HG03520 (cell line): ENCODE results near the gene PRDM7.
"Not testable (repeated sequence)": the region's sequence is repeated elsewhere in the genome, so short reads cannot be mapped to it uniquely, and the experiment has no call there.

ENCODE experiments used
- ATAC-seq: cut with Tn5 transposase; IDR thresholded peaks from one replicate; pipeline ENCODE4 v1.9.1; 2021; ENCODE audit warnings: mild to moderate bottlenecking, moderate library complexity; ENCODE audit not compliant: unreplicated experiment

The PRDM7 gene

GRCh38 chr16:90077240-90077756, at the start of gene PRDM7:
Gene PRDM7, minus strand, starts transcription at chr16:90077331. Its CDS starts 1,421 bp downstream, at chr16:90075910.
- peak; percentile 88 for ATAC-seq

- not testable (repeated sequence) for ATAC-seq
Measured at GRCh38 chr16:90121846-90122245, 44.7 kb upstream of the PRDM7 start.

- not testable (repeated sequence) for ATAC-seq
Measured at GRCh38 chr16:90107617-90108016, 30.5 kb upstream of the PRDM7 start.

- ATAC-seq, result not testable (repeated sequence)
Measured at GRCh38 chr16:90107060-90107459, 29.9 kb upstream of the PRDM7 start.

- ATAC-seq, result peak; percentile 69
Measured at GRCh38 chr16:90106271-90106670, 29.1 kb upstream of the PRDM7 start.

GRCh38 chr16:90104725-90105124, 27.6 kb upstream of the PRDM7 start:
- ATAC-seq, result not testable (repeated sequence)

- not testable (repeated sequence) for ATAC-seq
Measured at GRCh38 chr16:90102086-90102884, 25.2 kb upstream of the PRDM7 start.

- ATAC-seq, result not testable (repeated sequence)
Measured at GRCh38 chr16:90101332-90101731, 24.2 kb upstream of the PRDM7 start.

- not testable (repeated sequence) for ATAC-seq
Measured at GRCh38 chr16:90100790-90101189, 23.7 kb upstream of the PRDM7 start.

- ATAC-seq, result not testable (repeated sequence)
Measured at GRCh38 chr16:90100229-90100628, 23.1 kb upstream of the PRDM7 start.

GRCh38 chr16:90098936-90099335, 21.8 kb upstream of the PRDM7 start:
- ATAC-seq, result not testable (repeated sequence)

- ATAC-seq, result not testable (repeated sequence)
Measured at GRCh38 chr16:90097010-90097684, 20.0 kb upstream of the PRDM7 start.

- ATAC-seq, result not testable (repeated sequence)
Measured at GRCh38 chr16:90094791-90095190, 17.7 kb upstream of the PRDM7 start.

- not testable (repeated sequence) for ATAC-seq
Measured at GRCh38 chr16:90094296-90094695, 17.2 kb upstream of the PRDM7 start.

- ATAC-seq, result not testable (repeated sequence)
Measured at GRCh38 chr16:90093799-90094198, 16.7 kb upstream of the PRDM7 start.

GRCh38 chr16:90092781-90093180, 15.7 kb upstream of the PRDM7 start:
- ATAC-seq, result not testable (repeated sequence)

GRCh38 chr16:90084215-90084950, 7.3 kb upstream of the PRDM7 start:
- ATAC-seq, result no peak

GRCh38 chr16:90083139-90083538, 6.0 kb upstream of the PRDM7 start:
- no peak for ATAC-seq

GRCh38 chr16:90081606-90081970, 4.5 kb upstream of the PRDM7 start:
- no peak for ATAC-seq

GRCh38 chr16:90078579-90078895, 1.4 kb upstream of the PRDM7 start:
- ATAC-seq, result no peak
